ENCODE results near the gene KLC3.

The KLC3 gene

DNA sequence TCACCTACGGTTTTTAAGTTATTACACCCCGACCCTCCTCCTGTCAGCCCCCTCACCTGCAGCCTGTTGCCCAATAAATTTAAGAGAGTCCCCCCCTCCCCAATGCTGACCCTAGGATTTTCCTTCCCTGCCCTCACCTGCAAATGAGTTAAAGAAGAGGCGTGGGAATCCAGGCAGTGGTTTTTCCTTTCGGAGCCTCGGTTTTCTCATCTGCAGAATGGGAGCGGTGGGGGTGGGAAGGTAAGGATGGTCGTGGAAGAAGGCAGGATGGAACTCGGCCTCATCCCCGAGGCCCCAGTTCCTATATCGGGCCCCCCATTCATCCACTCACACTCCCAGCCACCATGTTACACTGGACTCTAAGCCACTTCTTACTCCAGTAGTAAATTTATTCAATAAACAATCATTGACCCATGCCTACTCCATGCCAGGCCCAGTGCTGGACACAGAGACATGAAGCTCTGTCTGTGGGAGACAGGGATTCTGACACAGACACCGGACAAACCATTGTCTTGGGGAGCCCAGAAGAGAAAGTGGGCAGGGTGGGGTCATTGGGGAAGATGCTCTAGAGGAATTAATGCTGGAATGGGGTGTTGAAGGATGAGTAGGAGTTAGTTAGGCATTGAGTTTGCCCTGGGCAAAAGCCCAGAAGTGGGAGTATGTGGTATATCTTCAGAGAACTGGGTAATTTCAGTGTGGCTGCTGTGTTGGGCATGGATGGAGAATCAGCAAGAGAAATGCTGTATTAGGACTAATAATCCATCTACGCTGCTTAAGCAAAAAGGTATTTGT lies 37.1 kb upstream of the KLC3 start:
- no peaks in the 10 kb centered on the region for H3K9me2 ChIP-seq (replicated peaks; ENCODE audit: control insufficient read depth, low read length)
- no peaks in the 10 kb centered on the region for H3K27me3 ChIP-seq (ENCODE audit: control insufficient read depth, low read length)

DNA sequence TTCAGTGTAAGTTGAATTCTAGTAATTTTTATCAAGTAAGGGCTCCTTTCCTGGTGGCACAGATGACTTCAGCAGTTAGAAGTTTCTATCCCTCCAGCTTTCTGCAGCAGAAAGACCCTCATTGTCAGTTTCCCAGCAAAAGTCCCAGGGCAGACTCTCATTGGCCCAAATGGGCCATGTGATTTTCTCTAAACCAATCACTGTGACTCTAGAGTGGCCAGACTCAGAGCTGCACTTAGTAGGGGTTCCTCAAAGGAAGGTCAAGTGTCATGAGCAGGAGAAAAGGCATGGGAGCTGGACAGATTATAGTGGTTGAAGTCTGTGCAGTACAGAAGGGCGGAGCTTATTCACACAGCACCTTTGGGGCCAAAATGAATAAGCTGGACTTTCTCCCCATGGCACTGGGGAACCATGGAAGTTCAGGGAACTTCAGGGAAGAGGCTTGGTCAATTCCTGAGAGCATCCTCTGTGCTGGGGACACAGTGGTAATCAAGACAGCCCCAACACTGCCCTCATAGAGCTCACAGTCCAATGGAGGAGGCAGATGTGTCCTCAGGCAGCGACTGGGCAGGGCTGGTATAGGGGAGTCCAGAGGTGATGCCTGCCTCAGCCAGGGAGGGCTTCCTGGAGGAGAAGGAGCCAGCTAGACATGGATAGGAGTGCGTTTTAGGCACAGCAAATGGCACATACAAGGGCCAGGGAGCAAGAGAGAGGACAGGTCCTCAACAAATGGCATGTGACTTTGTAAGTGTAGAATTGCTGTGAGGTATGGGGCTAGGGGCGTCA lies 36.2 kb upstream of the KLC3 start:
- no peak overlapping the region for H3K4me2 ChIP-seq (ENCODE audit: low read length)
- H3K27ac ChIP-seq (ENCODE audit: low read depth, low read length) = no peak overlapping the region
- no peaks in the 10 kb centered on the region for H3K36me3 ChIP-seq (ENCODE audit: control insufficient read depth, low read length)
- no peaks in the 10 kb centered on the region; the same call in 1 of the 2 replicates for H4K20me1 ChIP-seq (ENCODE audit: control insufficient read depth, insufficient read depth, low read depth, low read length)
- no peaks in the 10 kb centered on the region for H3K9me2 ChIP-seq (replicated peaks; ENCODE audit: control insufficient read depth, low read length)
- H3K9me3 ChIP-seq (ENCODE audit: control insufficient read depth, insufficient read depth, low read length) = no peaks in the 10 kb centered on the region
- H3K4me1 ChIP-seq (ENCODE audit: control insufficient read depth, low read length) = no peaks in the 10 kb centered on the region
- H3K79me2 ChIP-seq (ENCODE audit: control insufficient read depth, low read length) = no peaks in the 10 kb centered on the region
- no peak overlapping the region for H3K4me3 ChIP-seq (ENCODE audit: low read length)
- TF ChIP-seq EZH2phosphoT487 (IDR thresholded peaks at IDR 0.05; ENCODE audit: borderline replicate concordance, low read length) = no peak
- TF ChIP-seq, protein P1, sequence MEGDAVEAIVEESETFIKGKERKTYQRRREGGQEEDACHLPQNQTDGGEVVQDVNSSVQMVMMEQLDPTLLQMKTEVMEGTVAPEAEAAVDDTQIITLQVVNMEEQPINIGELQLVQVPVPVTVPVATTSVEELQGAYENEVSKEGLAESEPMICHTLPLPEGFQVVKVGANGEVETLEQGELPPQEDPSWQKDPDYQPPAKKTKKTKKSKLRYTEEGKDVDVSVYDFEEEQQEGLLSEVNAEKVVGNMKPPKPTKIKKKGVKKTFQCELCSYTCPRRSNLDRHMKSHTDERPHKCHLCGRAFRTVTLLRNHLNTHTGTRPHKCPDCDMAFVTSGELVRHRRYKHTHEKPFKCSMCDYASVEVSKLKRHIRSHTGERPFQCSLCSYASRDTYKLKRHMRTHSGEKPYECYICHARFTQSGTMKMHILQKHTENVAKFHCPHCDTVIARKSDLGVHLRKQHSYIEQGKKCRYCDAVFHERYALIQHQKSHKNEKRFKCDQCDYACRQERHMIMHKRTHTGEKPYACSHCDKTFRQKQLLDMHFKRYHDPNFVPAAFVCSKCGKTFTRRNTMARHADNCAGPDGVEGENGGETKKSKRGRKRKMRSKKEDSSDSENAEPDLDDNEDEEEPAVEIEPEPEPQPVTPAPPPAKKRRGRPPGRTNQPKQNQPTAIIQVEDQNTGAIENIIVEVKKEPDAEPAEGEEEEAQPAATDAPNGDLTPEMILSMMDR (IDR thresholded peaks at IDR 0.05; ENCODE audit: low read depth, low read length, poor library complexity, severe bottlenecking) = no peak
- no peaks in the 10 kb centered on the region for H3K27me3 ChIP-seq (ENCODE audit: control insufficient read depth, low read length)
- H3F3A ChIP-seq (ENCODE audit: control insufficient read depth, insufficient read depth) = no peaks in the 10 kb centered on the region

More for the DNA sequence above, 37.1 kb upstream of the KLC3 start:
- Histone ChIP-seq H3K36me3 (ENCODE audit: control insufficient read depth, low read length) (no peaks in the 10 kb centered on the region), H3K4me2 (ENCODE audit: low read length) (no peak overlapping the region), H3K27ac (ENCODE audit: low read depth, low read length) (no peak overlapping the region), H3K4me3 (ENCODE audit: low read length) (no peak overlapping the region), H3K4me1 (ENCODE audit: control insufficient read depth, low read length) (no peaks in the 10 kb centered on the region), H4K20me1 (ENCODE audit: control insufficient read depth, insufficient read depth, low read depth, low read length) (no peaks in the 10 kb centered on the region; the same call in 1 of the 2 replicates), H3F3A (ENCODE audit: control insufficient read depth, insufficient read depth) (no peaks in the 10 kb centered on the region), H3K79me2 (ENCODE audit: control insufficient read depth, low read length) (no peaks in the 10 kb centered on the region), H3K9me3 (ENCODE audit: control insufficient read depth, insufficient read depth, low read length) (no peaks in the 10 kb centered on the region)
- TF ChIP-seq, protein P1 (IDR thresholded peaks at IDR 0.05; ENCODE audit: low read depth, low read length, poor library complexity, severe bottlenecking) = no peak
- TF ChIP-seq EZH2phosphoT487 (IDR thresholded peaks at IDR 0.05; ENCODE audit: borderline replicate concordance, low read length) = no peak

- TF ChIP-seq, protein P1 (IDR thresholded peaks at IDR 0.05; ENCODE audit: low read depth, low read length, poor library complexity, severe bottlenecking) = no peak
- TF ChIP-seq EZH2phosphoT487 (IDR thresholded peaks at IDR 0.05; ENCODE audit: borderline replicate concordance, low read length) = no peak
- Histone ChIP-seq H3K79me2 (ENCODE audit: control insufficient read depth, low read length) (no peaks in the 10 kb centered on the region), H3K4me2 (ENCODE audit: low read length) (no peak overlapping the region), H3K4me1 (ENCODE audit: control insufficient read depth, low read length) (no peaks in the 10 kb centered on the region), H4K20me1 (ENCODE audit: control insufficient read depth, insufficient read depth, low read depth, low read length) (no peaks in the 10 kb centered on the region; the same call in 1 of the 2 replicates), H3K9me2 (replicated peaks; ENCODE audit: control insufficient read depth, low read length) (no peaks in the 10 kb centered on the region), H3K9me3 (ENCODE audit: control insufficient read depth, insufficient read depth, low read length) (no peaks in the 10 kb centered on the region), H3K27me3 (ENCODE audit: control insufficient read depth, low read length) (no peaks in the 10 kb centered on the region), H3F3A (ENCODE audit: control insufficient read depth, insufficient read depth) (no peaks in the 10 kb centered on the region), H3K27ac (ENCODE audit: low read depth, low read length) (no peak overlapping the region), H3K4me3 (ENCODE audit: low read length) (no peak overlapping the region), H3K36me3 (ENCODE audit: control insufficient read depth, low read length) (no peaks in the 10 kb centered on the region)
Observed at GRCh38 chr19:45305007-45305406, 35.5 kb upstream of the KLC3 start.
